GM12892 (cell line): ENCODE data around the gene TBC1D22A.

Experiments
- POLR2A ChIP-seq: IDR thresholded peaks from 2 replicates; pipeline ENCODE4 v1.6.1; 2011; ENCODE audit warnings: low read depth, low read length, control low read depth
- POLR2AphosphoS5 ChIP-seq: IDR thresholded peaks from 2 replicates; pipeline ENCODE4 v1.6.1; 2011; ENCODE audit warnings: low read depth, low read length, control low read depth

DNA sequence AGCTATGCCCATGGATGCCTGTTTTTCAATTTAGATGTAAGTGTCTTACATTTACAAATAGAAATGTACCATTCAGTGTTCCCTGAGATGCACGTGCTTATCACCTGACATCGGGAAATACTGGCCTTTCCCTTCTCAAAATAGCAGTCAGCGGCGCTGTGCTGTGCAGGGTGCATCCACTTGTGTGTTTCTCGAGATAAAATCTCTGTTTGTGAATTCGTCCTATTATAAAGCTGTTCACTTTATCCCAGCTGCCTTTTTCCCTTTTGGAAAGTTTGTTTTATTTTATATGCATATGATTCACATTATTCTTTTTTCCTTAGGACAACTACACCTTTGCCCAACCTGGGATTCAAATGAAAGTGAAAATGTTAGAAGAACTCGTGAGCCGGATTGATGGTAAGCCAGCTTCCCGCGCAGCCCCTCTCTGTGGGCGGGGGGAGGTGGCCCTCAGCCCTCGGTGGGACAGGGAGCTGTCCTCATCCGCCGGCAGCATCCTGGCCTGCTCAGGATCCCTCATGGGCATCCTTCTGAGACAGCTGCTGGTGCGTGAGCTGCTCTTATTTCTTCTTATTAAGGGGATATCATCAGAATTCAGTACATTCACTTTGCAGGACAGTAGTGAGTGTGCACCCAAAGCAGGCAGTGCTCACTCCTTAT lies 235.0 kb downstream of the TBC1D22A start:
- TF ChIP-seq POLR2A (no peak), POLR2AphosphoS5 (no peak)
